Urinary bladder (tissue), 4 donors: ENCODE results near the gene CNBP. TPM values are rescaled to one million over a fixed set of nuclear protein-coding genes. Genes with fewer than 3 reads are reported as not detected.

Experiments used
- DNase-seq: peaks from one replicate; pipeline ENCODE4 v3.0.0-alpha.2; 2015; ENCODE audit errors: extremely low spot score
- H3K27ac ChIP-seq: one replicate; pipeline ENCODE4 v1.5.1; 2013; ENCODE audit warnings: low read depth, mild to moderate bottlenecking, moderate library complexity
- H3K36me3 ChIP-seq: one replicate; pipeline ENCODE4 v1.6.1; 2013; ENCODE audit warnings: mild to moderate bottlenecking, moderate library complexity; ENCODE audit not compliant: insufficient read depth
- H3K4me1 ChIP-seq: one replicate; pipeline ENCODE4 v1.6.1; 2013; ENCODE audit warnings: mild to moderate bottlenecking, moderate library complexity; ENCODE audit not compliant: insufficient read depth
- H3K4me3 ChIP-seq: one replicate; pipeline ENCODE4 v1.5.1; 2013; ENCODE audit warnings: low read depth, low read length
- WGBS: extraction: QIAGEN DNeasy Blood & Tissue Kit; methylation state at CpG from one replicate; pipeline ENCODE4 v1.1.7; 2013; 5-methylcytosine and 5-hydroxymethylcytosine counted together
- polyA plus RNA-seq: library from polyadenylated mRNA; stranded (reverse); fragments of 200-250 nt; gene quantifications from one replicate; pipeline ENCODE4 v1.2.3, GENCODE V29; 2013
- small RNA-seq: library from RNA; depleted of rRNA; stranded (forward); fragments of <200 nt; gene quantifications from one replicate; pipeline ENCODE3, GENCODE V24; 2014
- total RNA-seq: library from RNA; depleted of rRNA; stranded (reverse); fragments of >200 nt; gene quantifications from one replicate; pipeline ENCODE4 v1.2.3, GENCODE V29; 2014
- donor health status: healthy with polysubstance abuse.
- donor health status: healthy.

CNBP gene
- total and polyA plus RNA-seq, 2 donors, result 237 to 517 TPM

GRCh38 chr3:129119365-129120100, 64.2 kb downstream of the CNBP start:
- no peak for DNase-seq
- 47% methylated on average over 13 of the region's 13 CpGs for WGBS
- Histone ChIP-seq H3K36me3 (no peaks in the 10 kb centered on the region), H3K4me3 (peak overlapping the region; percentile 68), H3K4me1 (no peaks in the 10 kb centered on the region), H3K27ac (peak overlapping the region; percentile 3)

GRCh38 chr3:129118745-129119144, 65.0 kb downstream of the CNBP start:
- H3K36me3 ChIP-seq, result no peaks in the 10 kb centered on the region
- no peak overlapping the region for H3K27ac ChIP-seq
- WGBS, result 77% methylated on average over 5 of the region's 5 CpGs
- no peak overlapping the region for H3K4me3 ChIP-seq
- no peaks in the 10 kb centered on the region for H3K4me1 ChIP-seq
- no peak for DNase-seq

Small RNA genes within 50 kb of the gene (small RNA-seq; reads per million reads assigned to genes)
- gene RPS27P12, result not detected

Other genes starting within 250 kb of the CNBP start
- gene CFAP92, start 189.8 kb downstream of the CNBP start, total RNA-seq, result 1.9 TPM
- gene CFAP92, start 189.8 kb downstream of the CNBP start, polyA plus RNA-seq, result 0.62 TPM
- gene EFCC1, start 182.6 kb downstream of the CNBP start, total RNA-seq, result 5.7 TPM
- 4.3 TPM for gene EFCC1, start 182.6 kb downstream of the CNBP start, polyA plus RNA-seq
- gene GP9, start 123.1 kb downstream of the CNBP start, total RNA-seq, result not detected
- gene GP9, start 123.1 kb downstream of the CNBP start, polyA plus RNA-seq, result not detected
- gene RAB43, start 62.1 kb downstream of the CNBP start, total RNA-seq, result 6.0 TPM
- 11.3 TPM for gene RAB43, start 62.1 kb downstream of the CNBP start, polyA plus RNA-seq
- gene ISY1, start 22.8 kb downstream of the CNBP start, total RNA-seq, result 30.1 TPM
- gene ISY1, start 22.8 kb downstream of the CNBP start, polyA plus RNA-seq, result 34.8 TPM
- gene COPG1, start 65.7 kb upstream of the CNBP start, total RNA-seq, result 127 TPM
- gene COPG1, start 65.7 kb upstream of the CNBP start, polyA plus RNA-seq, result 66.5 TPM
- gene HMCES, start 95.0 kb upstream of the CNBP start, total RNA-seq, result 15.9 TPM
- gene HMCES, start 95.0 kb upstream of the CNBP start, polyA plus RNA-seq, result 33.9 TPM
- not detected for gene EFCAB12, start 244.7 kb upstream of the CNBP start, total RNA-seq
- 0.10 TPM for gene EFCAB12, start 244.7 kb upstream of the CNBP start, polyA plus RNA-seq